IPS-11a (cell line): ENCODE data around the gene MGAT5B.
A peak's percentile ranks its signal among the peaks of the same experiment; 100 is the strongest.
"Not testable (repeated sequence)": the region's sequence is repeated elsewhere in the genome, so short reads cannot be mapped to it uniquely, and the experiment has no call there.

ENCODE experiments used
- H3K4me3 ChIP-seq: one replicate; pipeline ENCODE4 v1.5.1; 2013; ENCODE audit warnings: low read depth, low read length, control low read depth

The MGAT5B gene

GRCh38 chr17:76968707-76969597, 100.7 kb downstream of the MGAT5B start:
- H3K4me3 ChIP-seq, result peak overlapping the region; percentile 47

GRCh38 chr17:76969598-76970172, 101.5 kb downstream of the MGAT5B start:
- peak overlapping the region; percentile 47 for H3K4me3 ChIP-seq

GRCh38 chr17:76970228-76970627, 102.0 kb downstream of the MGAT5B start:
- H3K4me3 ChIP-seq, result not testable (repeated sequence)

- no peak overlapping the region for H3K4me3 ChIP-seq
Observed at GRCh38 chr17:76972046-76972641, 103.9 kb downstream of the MGAT5B start.

GRCh38 chr17:76973040-76973439, 104.8 kb downstream of the MGAT5B start:
- H3K4me3 ChIP-seq, result no peak overlapping the region

- no peak overlapping the region for H3K4me3 ChIP-seq
Observed at GRCh38 chr17:76974721-76975120, 106.5 kb downstream of the MGAT5B start.

GRCh38 chr17:76978050-76978449, 109.8 kb downstream of the MGAT5B start:
- H3K4me3 ChIP-seq, result not testable (repeated sequence)

GRCh38 chr17:76981545-76982295, 113.5 kb downstream of the MGAT5B start:
- H3K4me3 ChIP-seq, result no peak overlapping the region

GRCh38 chr17:76982408-76983074, 114.3 kb downstream of the MGAT5B start:
- no peak overlapping the region for H3K4me3 ChIP-seq

- no peak overlapping the region for H3K4me3 ChIP-seq
Observed at GRCh38 chr17:76983075-76983775, 115.0 kb downstream of the MGAT5B start.

GRCh38 chr17:76986365-76986764, 118.2 kb downstream of the MGAT5B start:
- no peak overlapping the region for H3K4me3 ChIP-seq

GRCh38 chr17:76987486-76988093, 119.4 kb downstream of the MGAT5B start:
- H3K4me3 ChIP-seq, result no peak overlapping the region

GRCh38 chr17:76988796-76989195, 120.6 kb downstream of the MGAT5B start:
- no peak overlapping the region for H3K4me3 ChIP-seq

GRCh38 chr17:76989519-76989918, 121.3 kb downstream of the MGAT5B start:
- H3K4me3 ChIP-seq, result no peak overlapping the region

GRCh38 chr17:76992891-76993290, 124.7 kb downstream of the MGAT5B start:
- no peak overlapping the region for H3K4me3 ChIP-seq

- no peak overlapping the region for H3K4me3 ChIP-seq
Observed at GRCh38 chr17:76993651-76994050, 125.4 kb downstream of the MGAT5B start.

- no peak overlapping the region for H3K4me3 ChIP-seq
Observed at GRCh38 chr17:76994237-76994637, 126.0 kb downstream of the MGAT5B start.

GRCh38 chr17:76995387-76996105, 127.3 kb downstream of the MGAT5B start:
- no peak overlapping the region for H3K4me3 ChIP-seq
